ENCODE data around the gene KRCC1.

Gene KRCC1

GRCh38 chr2:88096708-88097107 lies 41.1 kb upstream of the KRCC1 start:
- no peak for DNase-seq (ENCODE audit: low read depth in 2 of 2)
- TF ChIP-seq CTCF (IDR thresholded peaks at IDR 0.05; ENCODE audit: low read depth, low read length), result no peak

GRCh38 chr2:88095022-88095421 lies 39.4 kb upstream of the KRCC1 start:
- H3K4me3 ChIP-seq (replicated peaks in 1 of 2; ENCODE audit: low read depth in 2 of 2, low read length in 2 of 2), result no peak overlapping the region
- no peak for TF ChIP-seq CTCF (IDR thresholded peaks at IDR 0.05; ENCODE audit: low read depth, low read length)
- no peak for DNase-seq (ENCODE audit: low read depth in 2 of 2)

More at GRCh38 chr2:88096708-88097107, 41.1 kb upstream of the KRCC1 start:
- H3K4me3 ChIP-seq (replicated peaks in 1 of 2; ENCODE audit: low read depth in 2 of 2, low read length in 2 of 2), result no peak overlapping the region

GRCh38 chr2:88092773-88093172 lies 37.2 kb upstream of the KRCC1 start:
- no peak for TF ChIP-seq CTCF (IDR thresholded peaks at IDR 0.05; ENCODE audit: low read depth, low read length)
- H3K4me3 ChIP-seq (replicated peaks in 1 of 2; ENCODE audit: low read depth in 2 of 2, low read length in 2 of 2), result no peak overlapping the region
- no peak for DNase-seq (ENCODE audit: low read depth in 2 of 2)

GRCh38 chr2:88091943-88092342 lies 36.4 kb upstream of the KRCC1 start:
- no peak for DNase-seq (ENCODE audit: low read depth in 2 of 2)
- H3K4me3 ChIP-seq (replicated peaks in 1 of 2; ENCODE audit: low read depth in 2 of 2, low read length in 2 of 2), result no peak overlapping the region
- no peak for TF ChIP-seq CTCF (IDR thresholded peaks at IDR 0.05; ENCODE audit: low read depth, low read length)

GRCh38 chr2:88090446-88091283 lies 35.1 kb upstream of the KRCC1 start:
- no peak for DNase-seq (ENCODE audit: low read depth in 2 of 2)
- H3K4me3 ChIP-seq (replicated peaks in 1 of 2; ENCODE audit: low read depth in 2 of 2, low read length in 2 of 2), result no peak overlapping the region
- TF ChIP-seq CTCF (IDR thresholded peaks at IDR 0.05; ENCODE audit: low read depth, low read length), result no peak

GRCh38 chr2:88088999-88089398 lies 33.4 kb upstream of the KRCC1 start:
- no peak for TF ChIP-seq CTCF (IDR thresholded peaks at IDR 0.05; ENCODE audit: low read depth, low read length)
- H3K4me3 ChIP-seq (replicated peaks in 1 of 2; ENCODE audit: low read depth in 2 of 2, low read length in 2 of 2), result no peak overlapping the region
- no peak for DNase-seq (ENCODE audit: low read depth in 2 of 2)
